MCF 10A (cell line): Measurements from ENCODE around the gene CDK14. TPM values are rescaled to one million over a fixed set of nuclear protein-coding genes. Genes with fewer than 3 reads are reported as not detected.

ENCODE experiments used
- BruUV-seq: library from RNA; stranded (reverse); fragments of 400-500 nt; replicated peaks from 2 replicates; lab custom pipeline; 2021; lab: Mats Ljungman, UMichigan
- CTCF ChIA-PET: fragments of 300-600 bp; sonication (Branson Sonifier 250); formaldehyde crosslinking; extraction: SDS; loops from one replicate; lab custom pipeline; 2021; ENCODE audit warnings: antibody characterized with exemption, inconsistent platforms; lab: Yijun Ruan, JAX
- POLR2A ChIA-PET: fragments of 300-600, 350-650 bp; sonication (Branson Sonifier 250); formaldehyde crosslinking; extraction: SDS; loops from one replicate; lab custom pipeline; 2020; ENCODE audit warnings: antibody characterized with exemption, inconsistent platforms; lab: Yijun Ruan, JAX
- DNase-seq: peaks from one replicate; pipeline ENCODE4 v3.0.0-alpha.2; 2018; ENCODE audit not compliant: unreplicated experiment
- H3K27ac Mint-ChIP-seq: one replicate; pipeline ENCODE4 v1.8.0; 2022; ENCODE audit warnings: mild to moderate bottlenecking, low read depth, mixed read lengths; ENCODE audit not compliant: unreplicated experiment
- H3K27me3 Mint-ChIP-seq: one replicate; pipeline ENCODE4 v1.8.0; 2022; ENCODE audit warnings: mixed read lengths; ENCODE audit not compliant: insufficient read depth, unreplicated experiment
- H3K36me3 Mint-ChIP-seq: one replicate; pipeline ENCODE4 v1.8.0; 2022; ENCODE audit warnings: mild to moderate bottlenecking, moderate library complexity, mixed read lengths; ENCODE audit not compliant: insufficient read depth, unreplicated experiment
- H3K4me1 Mint-ChIP-seq: one replicate; pipeline ENCODE4 v1.8.0; 2022; ENCODE audit warnings: mixed read lengths; ENCODE audit not compliant: insufficient read depth, unreplicated experiment
- H3K4me3 Mint-ChIP-seq: one replicate; pipeline ENCODE4 v1.8.0; 2022; ENCODE audit warnings: mild to moderate bottlenecking, moderate library complexity, mixed read lengths; ENCODE audit not compliant: unreplicated experiment
- H3K9me3 Mint-ChIP-seq: one replicate; pipeline ENCODE4 v1.8.0; 2022; ENCODE audit warnings: mixed read lengths; ENCODE audit not compliant: unreplicated experiment
- CTCF ChIP-seq: fragments of 200-600 bp; IDR thresholded peaks from one replicate; pipeline ENCODE4 v1.8.0; 2022; ENCODE audit warnings: antibody characterized with exemption, mild to moderate bottlenecking; ENCODE audit not compliant: unreplicated experiment
- intact Hi-C: fragments of 100-400 bp; cut with micrococcal nuclease; formaldehyde crosslinking; loops from 2 replicates; pipeline ENCODE4 v1.14.1; 2022
- total RNA-seq: library from RNA; stranded (reverse); gene quantifications from 2 replicates; pipeline ENCODE4 v1.2.3, GENCODE V29; 2022

The CDK14 gene
- total RNA-seq, 1 experiment from 2014 or later, result 32.0 TPM

- no peaks in the 10 kb centered on the region for H3K9me3 Mint-ChIP-seq
- POLR2A ChIA-PET, result interaction anchor here (1.1 kb wide), 1 partner anchor 38 kb away, joined by 3 read pairs; no protein-coding TSS in a partner anchor
- CTCF ChIA-PET, result interaction anchor here (0.6 to 0.7 kb wide), 2 partner anchors 41 to 84 kb away, joined by 3 read pairs; no protein-coding TSS in a partner anchor
- DNase-seq, result no peak
- TF ChIP-seq CTCF, result no peak
- no peak overlapping the region for H3K27ac Mint-ChIP-seq
- no peaks in the 10 kb centered on the region for H3K27me3 Mint-ChIP-seq
- peaks cover 6% of the 10 kb centered on the region for H3K4me1 Mint-ChIP-seq
- BruUV-seq, result no TSS peak
- no peak overlapping the region for H3K4me3 Mint-ChIP-seq
- intact Hi-C loops, result no loop called here
- peaks cover 8% of the 10 kb centered on the region for H3K36me3 Mint-ChIP-seq
Observed at GRCh38 chr7:91127325-91127724, 531.2 kb downstream of the CDK14 start.

DNA sequence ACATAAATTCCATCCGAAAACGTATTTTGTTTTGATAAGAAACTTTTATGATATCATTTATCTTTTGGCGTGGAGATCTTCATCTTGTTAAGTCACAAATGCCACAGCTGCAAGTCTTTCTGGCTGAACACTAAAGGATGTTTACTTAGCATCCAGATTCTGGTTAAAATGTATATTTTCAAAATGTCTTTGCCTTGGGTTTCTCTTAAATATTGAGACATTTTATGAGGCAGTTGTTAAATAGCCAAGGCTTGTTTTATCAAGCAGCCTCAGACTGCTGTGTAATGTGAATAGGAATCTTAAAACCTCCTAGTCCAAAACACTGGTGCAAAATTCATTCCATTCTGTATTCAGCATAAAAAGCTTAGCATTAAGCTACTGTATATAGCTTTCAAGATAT lies 531.8 kb downstream of the CDK14 start:
- Mint-ChIP-seq H3K36me3 (peaks cover 8% of the 10 kb centered on the region), H3K27me3 (no peaks in the 10 kb centered on the region), H3K4me1 (peaks cover 6% of the 10 kb centered on the region), H3K27ac (no peak overlapping the region), H3K4me3 (no peak overlapping the region), H3K9me3 (no peaks in the 10 kb centered on the region)
- TF ChIP-seq CTCF, result no peak
- BruUV-seq, result no TSS peak
- DNase-seq, result no peak
- ChIA-PET CTCF (interaction anchor here (0.7 kb wide), 1 partner anchor 41 kb away, joined by 3 read pairs; no protein-coding TSS in a partner anchor), POLR2A (interaction anchor here (0.5 to 1.1 kb wide), 3 partner anchors 16 to 554 kb away, joined by 3 to 4 read pairs (median 3); no protein-coding TSS in a partner anchor)
- intact Hi-C loops, result no loop called here

DNA sequence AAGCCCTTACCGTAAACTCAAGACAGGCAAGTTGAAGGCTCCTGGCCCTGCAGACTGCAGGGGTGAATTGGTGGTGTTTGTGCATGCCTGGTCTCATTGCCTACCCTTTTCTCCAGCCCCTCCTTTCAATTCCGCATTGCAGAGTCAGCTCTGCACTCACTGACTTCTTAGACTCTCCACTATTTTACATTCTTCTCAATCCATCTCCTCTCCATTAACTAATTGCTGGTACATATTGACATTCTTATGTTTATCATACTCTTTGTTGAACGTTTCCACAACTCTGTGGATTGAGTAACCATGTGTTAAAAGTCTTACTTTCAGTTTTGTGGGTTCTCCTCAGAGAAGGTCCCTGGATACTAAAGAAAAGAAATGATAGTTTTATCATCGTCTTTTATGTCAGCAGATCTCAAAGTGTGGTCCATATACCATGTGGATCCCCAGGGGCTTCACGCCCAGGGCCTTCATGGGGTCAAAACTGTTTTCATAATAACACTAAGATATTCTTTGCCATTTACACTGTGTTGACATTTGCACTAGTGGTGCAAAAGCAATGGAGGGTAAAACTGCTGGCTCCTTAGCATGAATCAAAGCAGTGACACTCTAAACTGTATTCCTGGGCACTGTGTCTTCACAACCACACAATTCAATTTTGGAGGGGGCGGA lies 532.7 kb downstream of the CDK14 start:
- no peak overlapping the region for H3K4me3 Mint-ChIP-seq
- ChIA-PET CTCF (interaction anchor here (0.6 kb wide), 1 partner anchor 524 kb away, joined by 3 read pairs; no protein-coding TSS in a partner anchor), POLR2A (interaction anchor here (0.7 kb wide), 1 partner anchor 17 kb away, joined by 4 read pairs; no protein-coding TSS in a partner anchor)
- H3K27me3 Mint-ChIP-seq, result no peaks in the 10 kb centered on the region
- H3K4me1 Mint-ChIP-seq, result peaks cover 6% of the 10 kb centered on the region
- no peaks in the 10 kb centered on the region for H3K9me3 Mint-ChIP-seq
- no TSS peak for BruUV-seq
- intact Hi-C loops, result no loop called here
- H3K27ac Mint-ChIP-seq, result no peak overlapping the region
- peaks cover 7% of the 10 kb centered on the region for H3K36me3 Mint-ChIP-seq
- no peak for DNase-seq
- TF ChIP-seq CTCF, result no peak

- H3K9me3 Mint-ChIP-seq, result no peaks in the 10 kb centered on the region
- intact Hi-C loops, result no loop called here
- H3K36me3 Mint-ChIP-seq, result no peaks in the 10 kb centered on the region
- H3K4me3 Mint-ChIP-seq, result no peak overlapping the region
- POLR2A ChIA-PET, result interaction anchor here (0.7 kb wide), 1 partner anchor 179 kb away, joined by 3 read pairs; no protein-coding TSS in a partner anchor
- H3K4me1 Mint-ChIP-seq, result peaks cover 9% of the 10 kb centered on the region
- TF ChIP-seq CTCF, result no peak
- no TSS peak for BruUV-seq
- H3K27ac Mint-ChIP-seq, result no peak overlapping the region
- no peak for DNase-seq
- no peaks in the 10 kb centered on the region for H3K27me3 Mint-ChIP-seq
- CTCF ChIA-PET, result interaction anchor here (0.6 to 0.7 kb wide), 2 partner anchors 38 to 114 kb away, joined by 3 to 5 read pairs; no protein-coding TSS in a partner anchor
Observed at GRCh38 chr7:91135300-91135699, 539.2 kb downstream of the CDK14 start.
